Gastroesophageal sphincter (tissue), 3 donors: ENCODE measurements around the gene BBOX1.

Experiments used
- POLR2A ChIP-seq, 2 donors: fragments of 450-650 bp; IDR thresholded peaks; one replicate each; pipeline ENCODE4 v1.6.1; 2017; ENCODE audit warnings: antibody characterized with exemption in 2 of 2, mild to moderate bottlenecking in 2 of 2, moderate library complexity in 1 of 2
- POLR2AphosphoS5 ChIP-seq: sonication (generic); formaldehyde crosslinking; IDR thresholded peaks from one replicate; pipeline ENCODE4 v1.6.1; 2017; ENCODE audit warnings: antibody characterized with exemption
- TF ChIP-seq, protein P1 (sequence below), 4 experiments: fragments of 200-600 bp in 2 of 4; fragments of 450-650 bp in 2 of 4; sonication (generic) in 1 of 4; IDR thresholded peaks; one replicate each; pipeline ENCODE4 v1.5.1; 2017 to 2019; ENCODE audit warnings: antibody characterized with exemption in 4 of 4, mild to moderate bottlenecking in 2 of 4, moderate library complexity in 2 of 4

- TF ChIP-seq, protein P1, sequence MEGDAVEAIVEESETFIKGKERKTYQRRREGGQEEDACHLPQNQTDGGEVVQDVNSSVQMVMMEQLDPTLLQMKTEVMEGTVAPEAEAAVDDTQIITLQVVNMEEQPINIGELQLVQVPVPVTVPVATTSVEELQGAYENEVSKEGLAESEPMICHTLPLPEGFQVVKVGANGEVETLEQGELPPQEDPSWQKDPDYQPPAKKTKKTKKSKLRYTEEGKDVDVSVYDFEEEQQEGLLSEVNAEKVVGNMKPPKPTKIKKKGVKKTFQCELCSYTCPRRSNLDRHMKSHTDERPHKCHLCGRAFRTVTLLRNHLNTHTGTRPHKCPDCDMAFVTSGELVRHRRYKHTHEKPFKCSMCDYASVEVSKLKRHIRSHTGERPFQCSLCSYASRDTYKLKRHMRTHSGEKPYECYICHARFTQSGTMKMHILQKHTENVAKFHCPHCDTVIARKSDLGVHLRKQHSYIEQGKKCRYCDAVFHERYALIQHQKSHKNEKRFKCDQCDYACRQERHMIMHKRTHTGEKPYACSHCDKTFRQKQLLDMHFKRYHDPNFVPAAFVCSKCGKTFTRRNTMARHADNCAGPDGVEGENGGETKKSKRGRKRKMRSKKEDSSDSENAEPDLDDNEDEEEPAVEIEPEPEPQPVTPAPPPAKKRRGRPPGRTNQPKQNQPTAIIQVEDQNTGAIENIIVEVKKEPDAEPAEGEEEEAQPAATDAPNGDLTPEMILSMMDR (IDR thresholded peaks at IDR 0.05) = no peak
- TF ChIP-seq POLR2AphosphoS5 (no peak), POLR2A (IDR thresholded peaks at IDR 0.05) (no peak)
These were observed 18.8 kb downstream of the BBOX1 start for GRCh38 chr11:27059431-27059830.
